Upper lobe of right lung (tissue), 1 donor: ENCODE data around the gene PHLPP1. TPM values are rescaled to one million over a fixed set of nuclear protein-coding genes. Genes with fewer than 3 reads are reported as not detected.
A peak's percentile ranks its signal among the peaks of the same experiment; 100 is the strongest.

Experiments used
- ATAC-seq: fragments of 200-7000 bp; cut with Tn5 transposase; one replicate; pipeline ENCODE4 v1.9.1; 2020; ENCODE audit warnings: mild to moderate bottlenecking, moderate library complexity
- DNase-seq: peaks from one replicate; pipeline ENCODE4 v3.0.0-alpha.2; 2020
- H3K27ac ChIP-seq: fragments of 200-600 bp; one replicate; pipeline ENCODE4 v1.8.0; 2022
- H3K27me3 ChIP-seq: fragments of 200-600 bp; one replicate; pipeline ENCODE4 v1.8.0; 2022; ENCODE audit warnings: mild to moderate bottlenecking
- H3K36me3 ChIP-seq: fragments of 200-600 bp; one replicate; pipeline ENCODE4 v1.8.0; 2022
- H3K4me1 ChIP-seq: fragments of 200-600 bp; one replicate; pipeline ENCODE4 v1.8.0; 2022
- H3K4me3 ChIP-seq: fragments of 200-600 bp; one replicate; pipeline ENCODE4 v1.8.0; 2022; ENCODE audit warnings: mild to moderate bottlenecking
- H3K9me3 ChIP-seq: fragments of 200-600 bp; one replicate; pipeline ENCODE4 v1.8.0; 2022
- intact Hi-C: fragments of 100-400 bp; cut with DNase I; formaldehyde crosslinking; loops from one replicate; pipeline ENCODE4 v1.11.0; 2022
- total RNA-seq: library from RNA; stranded (reverse); fragmentation: NEBNext Ultra II Directional; extraction: Animal tissue kit (Norgen Biotek cat#: 25700); gene quantifications from one replicate; pipeline ENCODE4 v1.2.1, GENCODE V29; 2021
- TF ChIP-seq, protein P1 (sequence below): fragments of 200-600 bp; IDR thresholded peaks from one replicate; pipeline ENCODE4 v1.8.0; 2022; ENCODE audit warnings: antibody characterized with exemption
- donor health status: DM: no; HTN: yes; CAD: no; lungs with severe emphysema.

PHLPP1 gene
- total RNA-seq, 1 donor from 2014 or later, result 11.9 TPM

DNA sequence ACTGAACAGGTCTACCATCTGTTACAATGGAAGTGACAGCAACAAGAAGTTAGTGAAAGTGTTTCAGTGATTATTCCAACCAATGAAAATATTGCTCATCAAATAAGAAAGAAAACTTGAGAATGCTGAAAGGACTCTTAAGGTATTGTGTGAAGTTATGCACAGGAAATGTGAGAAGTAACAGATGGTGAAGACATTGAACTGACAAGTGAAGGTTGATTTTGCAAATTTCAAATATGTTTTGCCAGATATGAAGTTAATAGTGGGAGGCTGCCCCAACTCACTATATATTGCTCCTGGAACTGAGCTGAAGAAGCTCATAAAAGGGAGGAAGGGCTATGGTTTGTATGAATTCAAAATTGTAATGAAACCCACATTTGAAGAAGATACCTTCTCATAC lies 97.5 kb downstream of the PHLPP1 start:
- no peak for DNase-seq
- ATAC-seq, result no peak
- Histone ChIP-seq H3K4me1 (no peaks in the 10 kb centered on the region), H3K27me3 (no peaks in the 10 kb centered on the region), H3K9me3 (no peaks in the 10 kb centered on the region), H3K27ac (no peak overlapping the region), H3K4me3 (no peak overlapping the region), H3K36me3 (no peaks in the 10 kb centered on the region)
- intact Hi-C loops, result no loop called here
- TF ChIP-seq, protein P1, sequence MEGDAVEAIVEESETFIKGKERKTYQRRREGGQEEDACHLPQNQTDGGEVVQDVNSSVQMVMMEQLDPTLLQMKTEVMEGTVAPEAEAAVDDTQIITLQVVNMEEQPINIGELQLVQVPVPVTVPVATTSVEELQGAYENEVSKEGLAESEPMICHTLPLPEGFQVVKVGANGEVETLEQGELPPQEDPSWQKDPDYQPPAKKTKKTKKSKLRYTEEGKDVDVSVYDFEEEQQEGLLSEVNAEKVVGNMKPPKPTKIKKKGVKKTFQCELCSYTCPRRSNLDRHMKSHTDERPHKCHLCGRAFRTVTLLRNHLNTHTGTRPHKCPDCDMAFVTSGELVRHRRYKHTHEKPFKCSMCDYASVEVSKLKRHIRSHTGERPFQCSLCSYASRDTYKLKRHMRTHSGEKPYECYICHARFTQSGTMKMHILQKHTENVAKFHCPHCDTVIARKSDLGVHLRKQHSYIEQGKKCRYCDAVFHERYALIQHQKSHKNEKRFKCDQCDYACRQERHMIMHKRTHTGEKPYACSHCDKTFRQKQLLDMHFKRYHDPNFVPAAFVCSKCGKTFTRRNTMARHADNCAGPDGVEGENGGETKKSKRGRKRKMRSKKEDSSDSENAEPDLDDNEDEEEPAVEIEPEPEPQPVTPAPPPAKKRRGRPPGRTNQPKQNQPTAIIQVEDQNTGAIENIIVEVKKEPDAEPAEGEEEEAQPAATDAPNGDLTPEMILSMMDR, result no peak

DNA sequence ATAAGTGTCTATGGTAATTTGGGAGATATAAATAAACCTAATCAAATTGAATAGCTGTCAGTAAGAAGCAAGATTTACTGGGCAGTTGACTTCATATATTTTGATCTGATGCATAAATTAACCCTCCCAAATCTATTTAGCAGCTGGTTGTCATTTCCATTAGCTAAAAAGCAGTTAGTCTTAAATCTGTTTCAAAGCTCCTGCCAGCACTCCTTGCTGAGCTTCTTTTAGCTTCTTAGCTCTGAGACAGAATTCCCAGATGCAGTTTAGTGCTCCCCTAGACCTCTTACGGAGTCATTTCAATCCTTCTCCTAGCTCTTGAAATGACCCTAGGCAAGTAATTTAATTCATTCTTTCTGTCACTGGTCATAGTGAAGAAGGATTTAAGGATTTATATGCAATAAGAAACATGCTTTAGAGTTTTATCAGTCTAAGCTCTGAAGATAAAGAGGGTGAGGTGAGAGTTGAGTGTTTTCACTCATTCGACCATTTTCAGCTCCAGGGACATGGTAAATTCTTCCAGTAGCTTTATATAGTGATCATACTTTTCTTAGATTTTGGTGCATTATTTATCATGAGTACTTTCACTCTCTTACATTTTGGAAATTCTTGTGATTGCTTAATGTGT lies 98.9 kb downstream of the PHLPP1 start:
- intact Hi-C loops, result no loop called here
- no peak for ATAC-seq

DNA sequence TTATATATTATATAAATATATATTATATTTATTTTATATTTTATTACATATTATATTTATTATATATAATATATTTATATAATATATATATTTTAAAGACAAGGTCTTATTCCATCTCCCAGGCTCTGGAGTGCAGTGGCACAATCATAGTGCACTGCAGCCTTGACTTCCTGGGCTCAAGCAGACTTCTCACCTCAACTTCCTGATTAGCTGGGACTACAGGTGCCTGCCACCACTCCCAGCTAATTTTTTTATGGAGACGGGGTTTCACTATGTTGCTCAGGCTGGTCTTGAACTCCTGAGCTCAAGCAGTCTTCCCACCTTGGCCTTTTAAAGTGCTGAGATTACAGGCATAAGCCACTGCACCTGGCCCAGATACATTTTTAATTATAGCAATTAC lies 110.0 kb downstream of the PHLPP1 start:
- Histone ChIP-seq H3K36me3 (no peaks in the 10 kb centered on the region), H3K27ac (no peak overlapping the region), H3K9me3 (no peaks in the 10 kb centered on the region), H3K27me3 (no peaks in the 10 kb centered on the region), H3K4me3 (no peak overlapping the region), H3K4me1 (no peaks in the 10 kb centered on the region)
- intact Hi-C loops, result no loop called here
- TF ChIP-seq, protein P1, result no peak
- no peak for ATAC-seq
- no peak for DNase-seq

More for the DNA sequence above, 98.9 kb downstream of the PHLPP1 start:
- no peak for DNase-seq
- Histone ChIP-seq H3K4me1 (no peaks in the 10 kb centered on the region), H3K9me3 (no peaks in the 10 kb centered on the region), H3K36me3 (no peaks in the 10 kb centered on the region), H3K4me3 (no peak overlapping the region), H3K27ac (no peak overlapping the region), H3K27me3 (no peaks in the 10 kb centered on the region)
- TF ChIP-seq, protein P1, result no peak

DNA sequence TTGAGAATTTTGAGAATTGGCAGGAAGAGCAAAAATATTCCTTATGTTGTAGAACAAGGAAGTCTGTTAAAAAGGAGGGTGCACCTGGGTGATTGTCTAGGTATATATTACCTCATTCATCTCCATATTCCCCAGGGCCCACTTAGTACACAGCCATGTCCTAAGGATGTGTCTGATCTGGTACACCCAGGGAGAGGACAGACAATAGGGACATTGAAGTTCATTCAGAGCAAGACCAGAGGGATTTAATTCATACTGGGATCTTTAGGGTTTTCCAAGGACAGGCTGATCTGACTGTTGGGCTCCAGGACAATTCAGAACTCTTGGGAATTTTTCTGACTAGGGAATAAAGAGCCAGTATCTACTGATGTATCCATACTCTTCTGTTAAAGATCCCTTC lies 112.1 kb downstream of the PHLPP1 start:
- intact Hi-C loops, result no loop called here
- ATAC-seq (no peak), DNase-seq (no peak)
- TF ChIP-seq, protein P1, result no peak
- no peak overlapping the region for H3K27ac ChIP-seq
- no peaks in the 10 kb centered on the region for H3K27me3 ChIP-seq
- H3K4me1 ChIP-seq, result no peaks in the 10 kb centered on the region
- no peaks in the 10 kb centered on the region for H3K9me3 ChIP-seq
- H3K4me3 ChIP-seq, result no peak overlapping the region
- no peaks in the 10 kb centered on the region for H3K36me3 ChIP-seq

DNA sequence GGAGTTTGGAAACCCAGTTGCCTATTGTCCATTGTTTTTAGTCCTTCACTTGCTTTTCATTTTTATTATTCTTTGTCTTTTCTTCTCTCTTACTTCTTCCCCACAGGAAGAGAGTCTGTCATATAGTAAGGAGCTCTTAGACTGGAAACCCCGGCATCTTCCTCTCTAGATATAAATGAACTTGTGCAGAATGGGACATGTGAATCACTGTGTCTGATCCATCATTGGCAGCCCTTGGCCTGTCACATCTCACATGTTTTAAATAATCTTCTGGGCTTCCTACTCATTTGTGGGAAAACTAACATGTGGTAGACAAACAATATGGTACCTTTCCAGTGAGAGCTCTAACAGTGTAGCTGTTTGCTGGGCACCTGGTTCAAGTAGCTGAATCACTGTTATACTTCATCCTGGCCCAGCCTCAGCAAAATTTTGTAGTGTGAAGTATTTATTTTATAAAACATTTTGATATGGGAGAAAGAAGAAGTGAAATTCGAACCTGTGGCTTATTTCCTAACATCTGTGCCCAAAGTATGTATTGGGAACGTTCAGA lies 112.8 kb downstream of the PHLPP1 start:
- DNase-seq (no peak), ATAC-seq (no peak)
- no peaks in the 10 kb centered on the region for H3K27me3 ChIP-seq
- TF ChIP-seq, protein P1, result no peak
- intact Hi-C loops, result no loop called here
- no peak overlapping the region for H3K27ac ChIP-seq
- no peaks in the 10 kb centered on the region for H3K4me1 ChIP-seq
- H3K4me3 ChIP-seq, result no peak overlapping the region
- H3K36me3 ChIP-seq, result no peaks in the 10 kb centered on the region
- H3K9me3 ChIP-seq, result no peaks in the 10 kb centered on the region

DNA sequence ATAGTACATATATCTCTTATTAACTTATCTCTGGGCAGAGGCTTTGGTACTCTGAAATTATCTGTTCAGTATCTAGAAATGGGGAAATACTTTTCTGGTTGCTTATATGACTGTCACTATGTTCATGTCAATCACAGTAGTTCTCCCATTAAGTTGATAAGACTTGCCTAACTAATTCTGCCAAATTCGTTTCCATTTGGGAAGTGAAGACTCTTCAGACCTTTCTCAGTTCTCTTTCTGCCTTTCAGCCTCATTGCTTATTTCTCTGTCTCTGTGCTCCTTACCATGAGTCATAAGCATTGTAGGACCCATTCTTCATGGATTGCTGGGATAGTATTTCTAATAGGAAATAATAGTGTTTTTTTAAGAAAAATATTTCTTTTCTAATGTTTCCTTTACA lies 113.5 kb downstream of the PHLPP1 start:
- Histone ChIP-seq H3K4me1 (no peaks in the 10 kb centered on the region), H3K36me3 (no peaks in the 10 kb centered on the region), H3K27me3 (no peaks in the 10 kb centered on the region), H3K4me3 (no peak overlapping the region), H3K9me3 (no peaks in the 10 kb centered on the region), H3K27ac (no peak overlapping the region)
- TF ChIP-seq, protein P1, result no peak
- DNase-seq (no peak), ATAC-seq (peak; percentile 27)
- intact Hi-C loops, result no loop called here
